Thyroid gland (tissue), 4 donors: ENCODE measurements around the gene CLPSL1. TPM values are rescaled to one million over a fixed set of nuclear protein-coding genes. Genes with fewer than 3 reads are reported as not detected.
"Not testable (repeated sequence)": the region's sequence is repeated elsewhere in the genome, so short reads cannot be mapped to it uniquely, and the experiment has no call there.

ENCODE experiments used
- DNase-seq, 2 donors: peaks; one replicate each; pipeline ENCODE4 v3.0.0-alpha.2; 2019
- H3K27ac ChIP-seq, 3 donors: fragments of 200-600 bp; sonication (generic); 1 replicate in 2 of 3; 2 replicates in 1 of 3; pipeline ENCODE4 v1.5.1; 2016 to 2019; ENCODE audit warnings: mild to moderate bottlenecking in 1 of 3, moderate library complexity in 1 of 3
- H3K27me3 ChIP-seq: fragments of 200-600 bp; sonication (generic); one replicate; pipeline ENCODE4 v1.5.1; 2019
- H3K36me3 ChIP-seq, 2 donors: fragments of 200-600 bp; sonication (generic); one replicate each; pipeline ENCODE4 v1.5.1; 2016 to 2019
- H3K4me1 ChIP-seq, 2 donors: fragments of 200-600 bp; sonication (generic); one replicate each; pipeline ENCODE4 v1.5.1; 2017 to 2019
- H3K4me3 ChIP-seq, 3 donors: fragments of 200-600 bp; sonication (generic); replicated peaks in 1 of 3; 1 replicate in 2 of 3; 2 replicates in 1 of 3; pipeline ENCODE4 v1.5.1; 2016; ENCODE audit warnings: mild to moderate bottlenecking in 1 of 3
- H3K9me3 ChIP-seq: fragments of 200-600 bp; sonication (generic); one replicate; pipeline ENCODE4 v1.5.1; 2017
- CTCF ChIP-seq, 6 experiments: fragments of 200-600 bp in 3 of 6; fragments of 450-650 bp in 3 of 6; sonication (generic) in 3 of 6; IDR thresholded peaks; one replicate each; pipeline ENCODE4 v1.5.1; 2016 to 2019; ENCODE audit warnings: antibody characterized with exemption in 6 of 6, mild to moderate bottlenecking in 2 of 6, inconsistent platforms in 1 of 6, moderate library complexity in 1 of 6
- POLR2A ChIP-seq, 2 donors: fragments of 450-650 bp; IDR thresholded peaks; one replicate each; pipeline ENCODE4 v1.6.1; 2017; ENCODE audit warnings: antibody characterized with exemption in 2 of 2, mild to moderate bottlenecking in 2 of 2, moderate library complexity in 1 of 2
- WGBS, 2 donors: methylation state at CpG; one replicate each; pipeline ENCODE4 v1.1.5; 2017; 5-methylcytosine and 5-hydroxymethylcytosine counted together
- intact Hi-C: fragments of 100-400 bp; cut with DNase I; formaldehyde crosslinking; loops from one replicate; pipeline ENCODE4 v1.15.1; 2023
- total RNA-seq, 4 donors: library from RNA; depleted of rRNA; stranded (reverse); fragments of >200 nt; gene quantifications; one replicate each; pipeline ENCODE4 v1.2.3, GENCODE V29; 2016

The CLPSL1 gene
- total RNA-seq, result not detected

- no peaks in the 10 kb centered on the region for H3K9me3 ChIP-seq
- H3K4me3 ChIP-seq, result no peak within 1 kb of the TSS
- no peak within 1 kb of the TSS for H3K27ac ChIP-seq
- WGBS, 2 donors, result 80 to 88% methylated on average over 7 of the region's 7 CpGs
- no peak for DNase-seq
- no peaks in the 10 kb centered on the region for H3K27me3 ChIP-seq
- H3K36me3 ChIP-seq, result no peaks in the 10 kb centered on the region
- H3K4me1 ChIP-seq, result peaks cover 9 to 11% of the 10 kb centered on the region in 2 donors
- TF ChIP-seq POLR2A (IDR thresholded peaks at IDR 0.05), result no peak
- no peak for TF ChIP-seq CTCF (IDR thresholded peaks at IDR 0.05)
- intact Hi-C loops, result no loop called here
These were observed at the start of gene CLPSL1 for GRCh38 chr6:35780719-35781118. TSS of gene CLPSL1 (plus strand) at chr6:35781019. CDS start at chr6:35781111, 92 bp downstream.

GRCh38 chr6:35731414-35731735 lies 49.4 kb upstream of the CLPSL1 start:
- intact Hi-C loops, result no loop called here
- WGBS, 2 donors, result 0 to 2% methylated on average over 2 to 9 of the region's 23 CpGs
- H3K4me1 ChIP-seq, result peaks cover 65 to 83% of the 10 kb centered on the region in 2 donors

GRCh38 chr6:35731736-35732532 lies 48.9 kb upstream of the CLPSL1 start:
- peak; percentile 99 for DNase-seq
- intact Hi-C loops, result no loop called here
- peaks cover 59 to 78% of the 10 kb centered on the region in 2 donors for H3K4me1 ChIP-seq
- H3K27me3 ChIP-seq, result no peaks in the 10 kb centered on the region
- H3K4me3 ChIP-seq, result peak overlapping the region in 2 of 3 donors; percentile 36 to 46
- peak in 1 of 2 donors; percentile 64 for TF ChIP-seq POLR2A (IDR thresholded peaks at IDR 0.05)
- peak in 1 of 6 experiments; percentile 1 for TF ChIP-seq CTCF (IDR thresholded peaks at IDR 0.05)
- H3K36me3 ChIP-seq, result no peaks in the 10 kb centered on the region
- no peaks in the 10 kb centered on the region for H3K9me3 ChIP-seq
- peak overlapping the region; percentile 99 to 100 (median 99) for H3K27ac ChIP-seq
- WGBS, 2 donors, result 1% methylated on average over 24 to 40 of the region's 61 CpGs

More at GRCh38 chr6:35731414-35731735, 49.4 kb upstream of the CLPSL1 start:
- Histone ChIP-seq H3K27me3 (no peaks in the 10 kb centered on the region), H3K4me3 (peak overlapping the region in 2 of 3 donors; percentile 36 to 46), H3K36me3 (no peaks in the 10 kb centered on the region), H3K27ac (peak overlapping the region; percentile 99 to 100 (median 99)), H3K9me3 (no peaks in the 10 kb centered on the region)
- DNase-seq, result peak; percentile 98
- TF ChIP-seq CTCF (IDR thresholded peaks at IDR 0.05) (no peak), POLR2A (IDR thresholded peaks at IDR 0.05) (peak; percentile 46 to 93)

- H3K36me3 ChIP-seq, result no peaks in the 10 kb centered on the region
- TF ChIP-seq POLR2A (IDR thresholded peaks at IDR 0.05), result no peak
- TF ChIP-seq CTCF (IDR thresholded peaks at IDR 0.05), result no peak
- peaks cover 46 to 64% of the 10 kb centered on the region in 2 donors for H3K4me1 ChIP-seq
- no peaks in the 10 kb centered on the region for H3K9me3 ChIP-seq
- DNase-seq, result no peak
- intact Hi-C loops, result no loop called here
- 92 to 93% methylated on average over 8 of the region's 8 CpGs for WGBS, 2 donors
- no peaks in the 10 kb centered on the region for H3K27me3 ChIP-seq
- peak overlapping the region; percentile 99 to 100 (median 99) for H3K27ac ChIP-seq
- no peak overlapping the region for H3K4me3 ChIP-seq
These were observed 47.2 kb upstream of the CLPSL1 start for GRCh38 chr6:35733633-35734032.

- H3K27me3 ChIP-seq, H3K4me3 ChIP-seq, H3K36me3 ChIP-seq, H3K9me3 ChIP-seq, intact Hi-C loops, DNase-seq: not testable (repeated sequence)
- WGBS, 2 donors, result 96 to 97% methylated on average over 12 of the region's 12 CpGs
- peak overlapping the region in 2 of 3 donors; percentile 99 to 100 for H3K27ac ChIP-seq
- H3K4me1 ChIP-seq, result peaks cover 39 to 57% of the 10 kb centered on the region in 2 donors
These were observed 46.5 kb upstream of the CLPSL1 start for GRCh38 chr6:35734319-35734718.
